IMR-90 (cell line): ENCODE data around the gene CFAP52. TPM values are rescaled to one million over a fixed set of nuclear protein-coding genes. Genes with fewer than 3 reads are reported as not detected.

ENCODE experiments used
- ATAC-seq: fragments of 200-7000 bp; cut with Tn5 transposase; 2 replicates; pipeline ENCODE4 v1.9.1; 2020; ENCODE audit warnings: low read depth, mild to moderate bottlenecking, moderate library complexity
- BruUV-seq: library from RNA; stranded (reverse); fragments of 400-500 nt; replicated peaks from 2 replicates; lab custom pipeline; 2021; lab: Mats Ljungman, UMichigan
- CTCF ChIA-PET: fragments of 300-600 bp; formaldehyde crosslinking; extraction: SDS; loops from one replicate; lab custom pipeline; 2021; ENCODE audit warnings: antibody characterized with exemption; lab: Yijun Ruan, JAX
- POLR2A ChIA-PET: fragments of 300-600 bp; sonication (Branson Sonifier 250); formaldehyde crosslinking; loops from one replicate; lab custom pipeline; 2022; ENCODE audit warnings: antibody characterized with exemption; ENCODE audit not compliant: unreplicated experiment; lab: Charles Lee
- DNase-seq: peaks from one replicate; pipeline ENCODE4 v3.0.0; 2013
- H2AFZ ChIP-seq: replicated peaks from 2 replicates; pipeline ENCODE3; 2013; ENCODE audit warnings: low read length, mild to moderate bottlenecking; ENCODE audit not compliant: poor library complexity
- H2AK5ac ChIP-seq: 2 replicates; pipeline ENCODE4 v1.6.1; 2013; ENCODE audit warnings: low read depth, low read length, inconsistent platforms
- H2AK9ac ChIP-seq: replicated peaks from 2 replicates; pipeline ENCODE3; 2013; ENCODE audit warnings: mild to moderate bottlenecking, low read depth, low read length, moderate library complexity; ENCODE audit not compliant: poor library complexity
- H2BK120ac ChIP-seq: 2 replicates; pipeline ENCODE4 v1.6.1; 2013; ENCODE audit warnings: low read depth, low read length, inconsistent platforms
- H2BK15ac ChIP-seq: 3 replicates; pipeline ENCODE4 v1.6.1; 2013; ENCODE audit warnings: low read depth, low read length, inconsistent platforms
- H2BK20ac ChIP-seq: 2 replicates; pipeline ENCODE4 v1.6.1; 2013; ENCODE audit warnings: low read depth, mild to moderate bottlenecking, inconsistent platforms, low read length, moderate library complexity
- H2BK5ac ChIP-seq: 2 replicates; pipeline ENCODE4 v1.6.1; 2013; ENCODE audit warnings: mild to moderate bottlenecking, low read depth, low read length, inconsistent platforms; ENCODE audit not compliant: poor library complexity, severe bottlenecking
- H3K14ac ChIP-seq: replicated peaks from 2 replicates; pipeline ENCODE4 v1.6.1; 2013; ENCODE audit warnings: low read depth, low read length, inconsistent platforms
- H3K18ac ChIP-seq: 2 replicates; pipeline ENCODE4 v1.6.1; 2013; ENCODE audit warnings: low read depth, low read length, control low read depth
- H3K23ac ChIP-seq: 2 replicates; pipeline ENCODE4 v1.6.1; 2013; ENCODE audit warnings: low read depth, low read length, inconsistent platforms
- H3K27ac ChIP-seq: 2 replicates; pipeline ENCODE4 v1.5.1; 2013; ENCODE audit warnings: mild to moderate bottlenecking, control low read depth, low read length; ENCODE audit not compliant: insufficient read depth
- H3K27me3 ChIP-seq: 2 replicates; pipeline ENCODE4 v1.6.1; 2013; ENCODE audit warnings: low read length; ENCODE audit not compliant: control insufficient read depth, insufficient read depth
- H3K36me3 ChIP-seq: 2 replicates; pipeline ENCODE4 v1.6.1; 2013; ENCODE audit warnings: low read length, mixed read lengths; ENCODE audit not compliant: control insufficient read depth, insufficient read depth
- H3K4ac ChIP-seq: 2 replicates; pipeline ENCODE4 v1.6.1; 2013; ENCODE audit warnings: low read depth, low read length, inconsistent platforms
- H3K4me1 ChIP-seq: 2 replicates; pipeline ENCODE4 v1.6.1; 2013; ENCODE audit warnings: low read length, mixed read lengths; ENCODE audit not compliant: control insufficient read depth, insufficient read depth
- H3K4me2 ChIP-seq: 2 replicates; pipeline ENCODE4 v1.6.1; 2013; ENCODE audit warnings: low read depth, mild to moderate bottlenecking, control low read depth, low read length, moderate library complexity
- H3K4me3 ChIP-seq: 2 replicates; pipeline ENCODE4 v1.5.1; 2013; ENCODE audit warnings: low read depth, mild to moderate bottlenecking, control low read depth, low read length, moderate library complexity; ENCODE audit not compliant: insufficient read depth
- H3K56ac ChIP-seq: 2 replicates; pipeline ENCODE4 v1.6.1; 2013; ENCODE audit warnings: low read length, inconsistent platforms; ENCODE audit not compliant: insufficient read depth; ENCODE audit errors: extremely low read depth
- H3K79me1 ChIP-seq, 2 experiments: 2 replicates each; pipeline ENCODE4 v1.6.1; 2013; ENCODE audit warnings: low read length in 2 of 2, inconsistent platforms in 1 of 2, low read depth in 1 of 2
- H3K9ac ChIP-seq: 2 replicates; pipeline ENCODE4 v1.6.1; 2013; ENCODE audit warnings: low read depth, low read length, control low read depth
- H3K9me1 ChIP-seq: 2 replicates; pipeline ENCODE4 v1.6.1; 2013; ENCODE audit warnings: low read length, inconsistent platforms; ENCODE audit not compliant: insufficient read depth
- H3K9me3 ChIP-seq: 2 replicates; pipeline ENCODE4 v1.6.1; 2013; ENCODE audit warnings: low read length; ENCODE audit not compliant: control insufficient read depth, insufficient read depth
- H4K20me1 ChIP-seq: 2 replicates; pipeline ENCODE4 v1.6.1; 2013; ENCODE audit warnings: low read length, inconsistent platforms; ENCODE audit not compliant: insufficient read depth
- H4K5ac ChIP-seq: 2 replicates; pipeline ENCODE4 v1.6.1; 2013; ENCODE audit warnings: mild to moderate bottlenecking, low read depth, low read length, control low read depth
- H4K8ac ChIP-seq, 2 experiments: 2 replicates each; pipeline ENCODE4 v1.6.1; 2013; ENCODE audit warnings: low read depth in 2 of 2, low read length in 2 of 2, control low read depth in 1 of 2, inconsistent platforms in 1 of 2
- H4K91ac ChIP-seq: 2 replicates; pipeline ENCODE4 v1.6.1; 2013; ENCODE audit warnings: low read depth, low read length, inconsistent platforms; ENCODE audit not compliant: insufficient read depth
- MAFK ChIP-seq: IDR thresholded peaks from 2 replicates; pipeline ENCODE4 v1.6.1; 2012; ENCODE audit warnings: low read depth, low read length, improper control_type of control experiment
- SMC3 ChIP-seq: fragments of 150-350 bp; IDR thresholded peaks from 2 replicates; pipeline ENCODE4 v1.6.1; 2016; ENCODE audit warnings: low read depth, mild to moderate bottlenecking, antibody characterized with exemption, low read length, moderate library complexity
- WGBS, 2 experiments: methylation state at CpG; one replicate each; pipeline versions ENCODE4 v1.1.5 to v1.1.7; 2013; ENCODE audit warnings: missing lambda C conversion rate in 2 of 2; ENCODE audit not compliant: insufficient read length in 1 of 2; ENCODE audit errors: extremely low coverage in 2 of 2; 5-methylcytosine and 5-hydroxymethylcytosine counted together
- dilution Hi-C: fragments of 300-500 bp; cut with HindIII; formaldehyde crosslinking; loops from one replicate; pipeline ENCODE4 v1.14.3; 2018; ENCODE audit warnings: low sequenced_read_pairs; ENCODE audit not compliant: unreplicated experiment
- in situ Hi-C: fragments of 300-500 bp; cut with MboI; formaldehyde crosslinking; loops from 3 replicates; pipeline ENCODE4 v1.14.3; 2019; ENCODE audit warnings: low sequenced_read_pairs, inconsistent platforms, mixed read lengths
- intact Hi-C: fragments of 100-400 bp; cut with micrococcal nuclease; formaldehyde crosslinking; loops from 2 replicates; pipeline ENCODE4 v1.10.0; 2022
- polyA plus RNA-seq, 3 experiments: library from polyadenylated mRNA; depleted of rRNA; stranded (reverse); fragments of >200 nt; gene quantifications; 2 replicates each; pipeline ENCODE4 v1.2.3, GENCODE V29; 2012; ENCODE audit warnings: low replicate concordance in 1 of 3
- total RNA-seq: library from RNA; depleted of rRNA; stranded (reverse); fragments of >200 nt; gene quantifications from 2 replicates; pipeline ENCODE4 v1.2.3, GENCODE V29; 2012

CFAP52 gene
- total and polyA plus RNA-seq, 2 of the 4 experiments (the other 2 are of a cell fraction), result 0.22 TPM; not detected in 1

DNA sequence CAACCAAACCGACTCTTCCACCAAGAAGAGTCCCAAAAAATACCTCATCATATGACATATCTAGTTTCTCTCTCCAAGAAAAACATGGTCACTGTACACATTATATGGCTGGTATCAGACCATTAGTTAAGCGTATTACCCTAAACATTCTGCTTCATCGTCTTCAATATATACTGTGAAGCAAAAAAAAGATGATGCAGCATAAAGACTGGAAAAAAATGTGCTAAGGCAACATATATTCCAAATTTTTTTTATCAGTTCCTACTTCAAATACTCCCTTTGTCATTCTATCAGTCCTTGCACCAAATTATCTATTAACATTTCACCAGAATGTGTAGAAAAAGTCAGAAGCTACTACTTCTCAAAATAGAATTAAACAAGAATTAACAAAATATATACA lies 43.7 kb upstream of the CFAP52 start:
- Histone ChIP-seq H3K9me1 (no peaks in the 10 kb centered on the region; the same call in 1 of the 2 replicates), H2AK9ac (no peak overlapping the region), H2BK120ac (no peak overlapping the region), H3K27me3 (no peaks in the 10 kb centered on the region), H3K23ac (no peak overlapping the region), H2AK5ac (no peak overlapping the region), H3K56ac (no peak overlapping the region), H3K27ac (no peak overlapping the region), H3K79me1 (no peaks in the 10 kb centered on the region), H3K36me3 (no peaks in the 10 kb centered on the region), H4K91ac (no peak overlapping the region), H3K4ac (no peak overlapping the region), H3K9me3 (no peaks in the 10 kb centered on the region), H2AFZ (no peak overlapping the region), H3K4me3 (no peak overlapping the region), H4K8ac (no peak overlapping the region), H3K4me2 (no peak overlapping the region), H4K20me1 (no peaks in the 10 kb centered on the region), H3K18ac (no peak overlapping the region), H3K9ac (no peak overlapping the region), H3K14ac (no peak overlapping the region), H2BK5ac (no peak overlapping the region), H4K5ac (no peak overlapping the region), H2BK15ac (no peak overlapping the region), H2BK20ac (no peak overlapping the region), H3K4me1 (no peaks in the 10 kb centered on the region)
- ChIA-PET POLR2A (no interaction called here), CTCF (no interaction called here)
- intact Hi-C loops, result no loop called here
- peak; percentile 19; the same call in 1 of the 2 replicates for TF ChIP-seq MAFK
- TF ChIP-seq SMC3, result no peak
- no TSS peak for BruUV-seq
- ATAC-seq (no peak), DNase-seq (no peak)
- no CpG with 5 or more reads among the region's 3 CpGs for WGBS, 2 experiments
- dilution Hi-C loops, result no loop called here
- in situ Hi-C loops, result loop anchor here (25.0 kb wide), 1 partner anchor 745 kb away; the partner anchor contains the start of gene MFSD6L
